ENCODE measurements around the gene PALD1.

DNA sequence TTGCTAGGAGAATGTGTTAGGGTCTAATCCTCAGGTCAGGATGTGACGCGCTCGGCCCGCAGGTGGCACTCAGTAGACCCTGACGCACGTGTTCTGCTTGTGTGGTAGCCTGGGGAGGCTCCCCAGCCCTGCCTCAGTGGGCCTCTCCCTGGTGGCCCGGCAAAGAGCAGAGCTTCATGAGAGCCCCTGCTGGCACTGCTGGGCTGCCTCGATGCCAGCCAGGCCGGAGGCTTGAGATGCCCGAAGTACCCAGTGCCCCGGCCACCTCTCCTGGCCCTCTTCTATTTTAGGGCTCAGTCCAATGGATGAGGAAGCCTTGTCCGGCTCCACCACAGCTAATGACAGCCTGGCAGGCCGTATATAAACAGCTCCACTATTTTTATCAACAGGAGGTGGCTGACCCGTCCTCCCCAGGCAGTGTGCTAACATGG lies 82.0 kb downstream of the PALD1 start:
- TF ChIP-seq, protein P1, sequence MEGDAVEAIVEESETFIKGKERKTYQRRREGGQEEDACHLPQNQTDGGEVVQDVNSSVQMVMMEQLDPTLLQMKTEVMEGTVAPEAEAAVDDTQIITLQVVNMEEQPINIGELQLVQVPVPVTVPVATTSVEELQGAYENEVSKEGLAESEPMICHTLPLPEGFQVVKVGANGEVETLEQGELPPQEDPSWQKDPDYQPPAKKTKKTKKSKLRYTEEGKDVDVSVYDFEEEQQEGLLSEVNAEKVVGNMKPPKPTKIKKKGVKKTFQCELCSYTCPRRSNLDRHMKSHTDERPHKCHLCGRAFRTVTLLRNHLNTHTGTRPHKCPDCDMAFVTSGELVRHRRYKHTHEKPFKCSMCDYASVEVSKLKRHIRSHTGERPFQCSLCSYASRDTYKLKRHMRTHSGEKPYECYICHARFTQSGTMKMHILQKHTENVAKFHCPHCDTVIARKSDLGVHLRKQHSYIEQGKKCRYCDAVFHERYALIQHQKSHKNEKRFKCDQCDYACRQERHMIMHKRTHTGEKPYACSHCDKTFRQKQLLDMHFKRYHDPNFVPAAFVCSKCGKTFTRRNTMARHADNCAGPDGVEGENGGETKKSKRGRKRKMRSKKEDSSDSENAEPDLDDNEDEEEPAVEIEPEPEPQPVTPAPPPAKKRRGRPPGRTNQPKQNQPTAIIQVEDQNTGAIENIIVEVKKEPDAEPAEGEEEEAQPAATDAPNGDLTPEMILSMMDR (IDR thresholded peaks at IDR 0.05): no peak
- TF ChIP-seq POLR2A (IDR thresholded peaks at IDR 0.05): no peak
- TF ChIP-seq EP300 (IDR thresholded peaks at IDR 0.05; ENCODE audit: low read depth): no peak
- TF ChIP-seq POLR2AphosphoS5 (IDR thresholded peaks at IDR 0.05): no peak
